HepG2 (cell line): ENCODE results near the gene THADA. TPM values are rescaled to one million over a fixed set of nuclear protein-coding genes. Genes with fewer than 3 reads are reported as not detected.
A peak's percentile ranks its signal among the peaks of the same experiment; 100 is the strongest.

Experiments
- AGO2 ChIP-seq: fragments of 200-400 bp; formaldehyde crosslinking; optimal IDR thresholded peaks from 2 replicates; pipeline ENCODE3; 2017; ENCODE audit warnings: mild to moderate bottlenecking, low read depth, low read length, moderate library complexity
- ARHGAP35 ChIP-seq: sonication (generic); formaldehyde crosslinking; IDR thresholded peaks from 2 replicates; pipeline ENCODE4 v1.9.0; 2022; ENCODE audit warnings: mild to moderate bottlenecking, inconsistent platforms, moderate library complexity, missing genetic modification reagents, borderline replicate concordance
- CHD2 ChIP-seq: IDR thresholded peaks from 2 replicates; pipeline ENCODE4 v1.6.1; 2011; ENCODE audit warnings: low read depth, low read length, improper control_type of control experiment
- ETV5 ChIP-seq: IDR thresholded peaks from 2 replicates; pipeline ENCODE4 v1.6.1; 2018; ENCODE audit warnings: missing biosample characterization, missing genetic modification reagents, inconsistent platforms, borderline replicate concordance
- GATAD2A ChIP-seq: IDR thresholded peaks from 2 replicates; pipeline ENCODE4 v1.6.1; 2016
- HDAC6 ChIP-seq: fragments of 200-600 bp; sonication (generic); IDR thresholded peaks from 2 replicates; pipeline ENCODE4 v1.7.0; 2017; ENCODE audit warnings: mild to moderate bottlenecking, antibody characterized with exemption, low read length, low read depth
- HNRNPK ChIP-seq: fragments of 200-400 bp; formaldehyde crosslinking; IDR thresholded peaks from 2 replicates; pipeline ENCODE4 v1.6.1; 2018; ENCODE audit warnings: low read length, low read depth, moderate library complexity, mild to moderate bottlenecking; ENCODE audit not compliant: poor library complexity, severe bottlenecking
- KAT7 ChIP-seq: IDR thresholded peaks from 2 replicates; pipeline ENCODE4 v1.6.1; 2018; ENCODE audit warnings: borderline replicate concordance, missing compliant biosample characterization
- KDM5B ChIP-seq: sonication (generic); formaldehyde crosslinking; IDR thresholded peaks from 2 replicates; pipeline ENCODE4 v1.4.0; 2020; ENCODE audit warnings: missing genetic modification reagents, mild to moderate bottlenecking, borderline replicate concordance
- KMT2A ChIP-seq: sonication (generic); formaldehyde crosslinking; IDR thresholded peaks from 2 replicates; pipeline ENCODE4 v1.4.0; 2020; ENCODE audit warnings: missing genetic modification reagents
- NFIC ChIP-seq: IDR thresholded peaks from 2 replicates; pipeline ENCODE4 v1.6.1; 2012; ENCODE audit warnings: mild to moderate bottlenecking, low read length, inconsistent platforms
- PHB2 ChIP-seq: fragments of 450-650 bp; IDR thresholded peaks from 2 replicates; pipeline ENCODE4 v1.6.1; 2018; ENCODE audit not compliant: partially characterized antibody
- SMC3 ChIP-seq: IDR thresholded peaks from 2 replicates; pipeline ENCODE4 v1.6.1; 2011; ENCODE audit warnings: low read length, improper control_type of control experiment
- SP1 ChIP-seq, 2 experiments: fragments of 450-650 bp in 1 of 2; sonication (generic) in 1 of 2; formaldehyde crosslinking in 1 of 2; IDR thresholded peaks; 2 replicates each; pipeline versions ENCODE4 v1.4.0 to v1.6.1; 2016 to 2020; ENCODE audit warnings: missing genetic modification reagents in 1 of 2
- TCF7 ChIP-seq: sonication (generic); IDR thresholded peaks from 2 replicates; pipeline ENCODE4 v1.6.1; 2016; ENCODE audit warnings: antibody characterized with exemption, low read depth
- YY1 ChIP-seq: IDR thresholded peaks from 2 replicates; pipeline ENCODE4 v1.6.1; 2011; ENCODE audit warnings: low read length, low read depth, moderate library complexity, mild to moderate bottlenecking; ENCODE audit not compliant: insufficient read depth, insufficient replicate concordance
- ZBTB3 ChIP-seq: sonication (generic); formaldehyde crosslinking; IDR thresholded peaks from 2 replicates; pipeline ENCODE4 v1.4.0; 2020; ENCODE audit warnings: low read depth, mild to moderate bottlenecking, moderate library complexity, missing genetic modification reagents, borderline replicate concordance
- ZNF230 ChIP-seq: sonication (generic); formaldehyde crosslinking; IDR thresholded peaks from 2 replicates; pipeline ENCODE4 v1.4.0; 2020; ENCODE audit warnings: mild to moderate bottlenecking, missing genetic modification reagents
- ZNF382 ChIP-seq: sonication (generic); formaldehyde crosslinking; IDR thresholded peaks from 2 replicates; pipeline ENCODE4 v1.5.0; 2020; ENCODE audit warnings: missing genetic modification reagents, mild to moderate bottlenecking, borderline replicate concordance
- ZNF674 ChIP-seq: sonication (generic); formaldehyde crosslinking; IDR thresholded peaks from 2 replicates; pipeline ENCODE4 v1.5.0; 2020; ENCODE audit warnings: low read depth, mild to moderate bottlenecking, missing genetic modification reagents
- ZNF7 ChIP-seq: IDR thresholded peaks from 2 replicates; pipeline ENCODE4 v1.6.1; 2016; ENCODE audit warnings: missing biosample characterization, missing genetic modification reagents
- polyA plus RNA-seq, 8 experiments: library from polyadenylated mRNA; depleted of rRNA in 3 of 8; stranded (reverse) in 7 of 8; unstranded in 1 of 8; fragments of >200 nt; fragmentation: Illumina TruSeq in 4 of 8; extraction: Trizol in 4 of 8; gene quantifications; 2 replicates each; pipeline versions ENCODE4 v1.2.1 to v1.2.3, GENCODE V29; 2011 to 2016; ENCODE audit warnings: low read depth in 4 of 8, missing spikeins in 1 of 8, mixed read lengths in 1 of 8; ENCODE audit not compliant: insufficient read depth in 1 of 8
- total RNA-seq, 5 experiments: library from RNA; depleted of rRNA; stranded (reverse); fragments of >200 nt; fragmentation: Illumina TruSeq; extraction: Trizol; gene quantifications; 2 replicates each; pipeline ENCODE4 v1.2.3, GENCODE V29; 2016; ENCODE audit warnings: low read depth in 1 of 5
- TF ChIP-seq, protein P1 (sequence below): IDR thresholded peaks from 2 replicates; pipeline ENCODE4 v1.6.1; 2018; ENCODE audit warnings: missing genetic modification reagents, mild to moderate bottlenecking, missing compliant biosample characterization
- TF ChIP-seq, protein P2 (sequence below): sonication (generic); formaldehyde crosslinking; IDR thresholded peaks from 2 replicates; pipeline ENCODE4 v1.4.0; 2020; ENCODE audit warnings: missing genetic modification reagents
- TF ChIP-seq, protein P3 (sequence below): sonication (generic); formaldehyde crosslinking; IDR thresholded peaks from 2 replicates; pipeline ENCODE4 v1.9.0; 2021; ENCODE audit warnings: mild to moderate bottlenecking, missing genetic modification reagents

The THADA gene
- total and polyA plus RNA-seq, 2 of the 13 experiments (the other 11 are each of a cell fraction or from before 2014, with no cell fraction given) = 12.7 to 21.7 TPM

DNA sequence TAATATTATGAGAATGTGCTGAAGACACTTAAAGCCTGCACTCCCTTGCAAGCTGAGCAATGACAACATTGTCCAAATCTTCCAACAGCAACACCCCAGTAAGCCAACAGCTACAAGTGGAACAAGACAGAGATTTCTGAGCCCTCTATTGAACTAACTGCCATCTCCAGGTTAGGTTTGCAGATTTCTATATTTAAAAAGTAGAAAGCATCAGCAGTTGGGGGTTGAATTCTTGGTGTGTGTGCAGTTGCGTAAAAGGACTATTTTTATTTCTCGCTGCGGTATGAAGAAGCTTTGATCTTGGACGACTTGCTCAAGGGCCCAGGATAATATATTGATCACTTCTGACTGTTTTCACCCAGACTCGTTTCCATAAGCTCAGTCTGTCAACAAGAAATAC, 263.2 kb downstream of the THADA start (continued):
- TF ChIP-seq ZNF382 (no peak), AGO2 (no peak), ZNF674 (CRISPR knock-in tag) (no peak), YY1 (no peak), KAT7 (CRISPR knock-in tag) (no peak), TCF7 (peak; percentile 90), HDAC6 (no peak), NFIC (peak; percentile 85; the same call in 1 of the 2 replicates), CHD2 (no peak), HNRNPK (no peak), ARHGAP35 (no peak), SP1 (IDR thresholded peaks at IDR 0.05) (no peak), SP1 (CRISPR knock-in tag; IDR thresholded peaks at IDR 0.05) (no peak), KMT2A (no peak), ZNF230 (no peak), ETV5 (CRISPR knock-in tag) (no peak; the same call in 1 of the 2 replicates), ZBTB3 (CRISPR knock-in tag) (no peak), GATAD2A (CRISPR knock-in tag) (peak; percentile 79), SMC3 (no peak), PHB2 (no peak), ZNF7 (CRISPR knock-in tag) (no peak), KDM5B (CRISPR knock-in tag) (no peak)
- TF ChIP-seq, protein P1, sequence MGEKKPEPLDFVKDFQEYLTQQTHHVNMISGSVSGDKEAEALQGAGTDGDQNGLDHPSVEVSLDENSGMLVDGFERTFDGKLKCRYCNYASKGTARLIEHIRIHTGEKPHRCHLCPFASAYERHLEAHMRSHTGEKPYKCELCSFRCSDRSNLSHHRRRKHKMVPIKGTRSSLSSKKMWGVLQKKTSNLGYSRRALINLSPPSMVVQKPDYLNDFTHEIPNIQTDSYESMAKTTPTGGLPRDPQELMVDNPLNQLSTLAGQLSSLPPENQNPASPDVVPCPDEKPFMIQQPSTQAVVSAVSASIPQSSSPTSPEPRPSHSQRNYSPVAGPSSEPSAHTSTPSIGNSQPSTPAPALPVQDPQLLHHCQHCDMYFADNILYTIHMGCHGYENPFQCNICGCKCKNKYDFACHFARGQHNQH (CRISPR knock-in tag) = no peak
- TF ChIP-seq, protein P2, sequence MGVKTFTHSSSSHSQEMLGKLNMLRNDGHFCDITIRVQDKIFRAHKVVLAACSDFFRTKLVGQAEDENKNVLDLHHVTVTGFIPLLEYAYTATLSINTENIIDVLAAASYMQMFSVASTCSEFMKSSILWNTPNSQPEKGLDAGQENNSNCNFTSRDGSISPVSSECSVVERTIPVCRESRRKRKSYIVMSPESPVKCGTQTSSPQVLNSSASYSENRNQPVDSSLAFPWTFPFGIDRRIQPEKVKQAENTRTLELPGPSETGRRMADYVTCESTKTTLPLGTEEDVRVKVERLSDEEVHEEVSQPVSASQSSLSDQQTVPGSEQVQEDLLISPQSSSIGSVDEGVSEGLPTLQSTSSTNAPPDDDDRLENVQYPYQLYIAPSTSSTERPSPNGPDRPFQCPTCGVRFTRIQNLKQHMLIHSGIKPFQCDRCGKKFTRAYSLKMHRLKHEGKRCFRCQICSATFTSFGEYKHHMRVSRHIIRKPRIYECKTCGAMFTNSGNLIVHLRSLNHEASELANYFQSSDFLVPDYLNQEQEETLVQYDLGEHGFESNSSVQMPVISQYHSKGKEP (CRISPR knock-in tag) = no peak
- TF ChIP-seq, protein P3, sequence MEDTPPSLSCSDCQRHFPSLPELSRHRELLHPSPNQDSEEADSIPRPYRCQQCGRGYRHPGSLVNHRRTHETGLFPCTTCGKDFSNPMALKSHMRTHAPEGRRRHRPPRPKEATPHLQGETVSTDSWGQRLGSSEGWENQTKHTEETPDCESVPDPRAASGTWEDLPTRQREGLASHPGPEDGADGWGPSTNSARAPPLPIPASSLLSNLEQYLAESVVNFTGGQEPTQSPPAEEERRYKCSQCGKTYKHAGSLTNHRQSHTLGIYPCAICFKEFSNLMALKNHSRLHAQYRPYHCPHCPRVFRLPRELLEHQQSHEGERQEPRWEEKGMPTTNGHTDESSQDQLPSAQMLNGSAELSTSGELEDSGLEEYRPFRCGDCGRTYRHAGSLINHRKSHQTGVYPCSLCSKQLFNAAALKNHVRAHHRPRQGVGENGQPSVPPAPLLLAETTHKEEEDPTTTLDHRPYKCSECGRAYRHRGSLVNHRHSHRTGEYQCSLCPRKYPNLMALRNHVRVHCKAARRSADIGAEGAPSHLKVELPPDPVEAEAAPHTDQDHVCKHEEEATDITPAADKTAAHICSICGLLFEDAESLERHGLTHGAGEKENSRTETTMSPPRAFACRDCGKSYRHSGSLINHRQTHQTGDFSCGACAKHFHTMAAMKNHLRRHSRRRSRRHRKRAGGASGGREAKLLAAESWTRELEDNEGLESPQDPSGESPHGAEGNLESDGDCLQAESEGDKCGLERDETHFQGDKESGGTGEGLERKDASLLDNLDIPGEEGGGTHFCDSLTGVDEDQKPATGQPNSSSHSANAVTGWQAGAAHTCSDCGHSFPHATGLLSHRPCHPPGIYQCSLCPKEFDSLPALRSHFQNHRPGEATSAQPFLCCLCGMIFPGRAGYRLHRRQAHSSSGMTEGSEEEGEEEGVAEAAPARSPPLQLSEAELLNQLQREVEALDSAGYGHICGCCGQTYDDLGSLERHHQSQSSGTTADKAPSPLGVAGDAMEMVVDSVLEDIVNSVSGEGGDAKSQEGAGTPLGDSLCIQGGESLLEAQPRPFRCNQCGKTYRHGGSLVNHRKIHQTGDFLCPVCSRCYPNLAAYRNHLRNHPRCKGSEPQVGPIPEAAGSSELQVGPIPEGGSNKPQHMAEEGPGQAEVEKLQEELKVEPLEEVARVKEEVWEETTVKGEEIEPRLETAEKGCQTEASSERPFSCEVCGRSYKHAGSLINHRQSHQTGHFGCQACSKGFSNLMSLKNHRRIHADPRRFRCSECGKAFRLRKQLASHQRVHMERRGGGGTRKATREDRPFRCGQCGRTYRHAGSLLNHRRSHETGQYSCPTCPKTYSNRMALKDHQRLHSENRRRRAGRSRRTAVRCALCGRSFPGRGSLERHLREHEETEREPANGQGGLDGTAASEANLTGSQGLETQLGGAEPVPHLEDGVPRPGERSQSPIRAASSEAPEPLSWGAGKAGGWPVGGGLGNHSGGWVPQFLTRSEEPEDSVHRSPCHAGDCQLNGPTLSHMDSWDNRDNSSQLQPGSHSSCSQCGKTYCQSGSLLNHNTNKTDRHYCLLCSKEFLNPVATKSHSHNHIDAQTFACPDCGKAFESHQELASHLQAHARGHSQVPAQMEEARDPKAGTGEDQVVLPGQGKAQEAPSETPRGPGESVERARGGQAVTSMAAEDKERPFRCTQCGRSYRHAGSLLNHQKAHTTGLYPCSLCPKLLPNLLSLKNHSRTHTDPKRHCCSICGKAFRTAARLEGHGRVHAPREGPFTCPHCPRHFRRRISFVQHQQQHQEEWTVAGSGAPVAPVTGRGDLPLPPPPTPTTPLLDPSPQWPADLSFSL = no peak
